Measurements from ENCODE around the gene MLC1. TPM values are rescaled to one million over a fixed set of nuclear protein-coding genes. Genes with fewer than 3 reads are reported as not detected.

The MLC1 gene
- total RNA-seq, 2 donors from 2014 or later = not detected

DNA sequence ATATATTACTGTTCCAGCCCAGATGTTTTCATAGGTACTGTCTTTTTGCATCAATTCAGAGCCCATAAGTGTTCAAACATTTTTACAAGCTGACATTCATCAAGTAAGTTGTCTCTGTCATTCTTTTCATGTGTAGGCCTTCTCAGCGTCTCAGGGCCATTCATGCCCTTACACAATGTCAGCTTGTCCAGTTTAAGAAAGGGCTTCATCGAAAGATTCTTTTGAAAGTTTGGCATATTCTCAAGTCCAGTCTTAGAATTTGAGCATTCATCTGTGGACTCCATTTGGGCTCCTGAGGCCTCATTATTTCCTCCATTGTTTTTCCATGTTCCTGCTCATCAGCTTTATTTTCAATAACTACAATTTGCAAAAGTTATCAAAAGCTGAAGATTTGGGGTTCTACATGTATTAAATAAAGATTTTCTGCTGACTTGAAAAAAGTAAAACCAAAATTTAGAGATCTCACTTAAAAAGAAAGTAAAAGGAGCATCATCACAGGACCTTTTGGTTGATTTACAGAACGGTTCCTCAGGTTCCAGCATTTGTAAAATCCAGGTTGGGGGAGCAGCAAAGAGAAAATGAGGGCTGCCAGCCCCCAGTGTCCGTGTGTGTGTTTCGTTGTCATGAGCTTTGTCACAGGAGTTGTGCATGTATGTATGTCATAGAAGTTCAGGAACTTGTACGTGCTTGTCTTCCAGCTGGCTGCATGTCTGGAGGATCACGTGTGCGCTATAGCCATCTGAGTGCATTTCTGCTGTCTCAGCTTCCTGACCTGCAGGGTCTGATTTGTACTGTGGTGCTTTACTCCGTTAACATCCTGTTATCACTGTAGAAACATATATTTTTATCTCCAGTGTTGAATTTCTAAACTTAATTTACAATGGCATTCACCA is 20.2 kb upstream of the MLC1 start:
- WGBS, 2 donors = 48 to 72% methylated on average over 9 of the region's 9 CpGs
- no peaks in the 10 kb centered on the region for H3K9me3 ChIP-seq
- ATAC-seq = no peak
- intact Hi-C loops (cut with DNase I) = no loop called here
- H3K4me1 ChIP-seq = no peaks in the 10 kb centered on the region
- no peak for TF ChIP-seq CTCF (IDR thresholded peaks at IDR 0.05)
- TF ChIP-seq POLR2A (IDR thresholded peaks at IDR 0.05) = no peak
- H3K27me3 ChIP-seq = no peaks in the 10 kb centered on the region
- peak in 1 of 4 donors; percentile 22 for DNase-seq
- no peak overlapping the region for H3K4me3 ChIP-seq
- no peaks in the 10 kb centered on the region for H3K36me3 ChIP-seq (replicated peaks in 1 of 2; ENCODE audit: insufficient read depth in 1 of 2, low read depth in 2 of 2)
- H3K27ac ChIP-seq = no peak overlapping the region

DNA sequence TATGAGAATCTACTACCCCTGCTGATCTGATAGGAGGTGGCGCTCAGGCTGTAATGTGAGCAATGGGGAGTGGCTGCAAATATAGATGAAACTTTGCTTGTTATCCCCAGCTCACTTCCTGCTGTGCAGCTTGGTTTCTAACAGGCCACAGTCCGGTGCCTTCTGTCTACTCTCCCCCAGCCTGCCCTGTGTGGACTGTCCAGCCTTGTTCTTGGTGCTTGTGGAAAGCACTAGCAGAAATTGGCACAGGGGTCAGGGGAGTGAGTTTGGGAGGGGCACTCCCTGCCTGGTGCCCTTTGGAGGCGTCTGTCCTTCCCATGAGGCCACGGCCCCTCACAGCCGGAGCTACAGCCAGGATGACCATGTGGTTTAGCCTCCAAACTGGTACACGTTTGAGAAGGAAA is 18.9 kb upstream of the MLC1 start:
- no peak for DNase-seq

DNA sequence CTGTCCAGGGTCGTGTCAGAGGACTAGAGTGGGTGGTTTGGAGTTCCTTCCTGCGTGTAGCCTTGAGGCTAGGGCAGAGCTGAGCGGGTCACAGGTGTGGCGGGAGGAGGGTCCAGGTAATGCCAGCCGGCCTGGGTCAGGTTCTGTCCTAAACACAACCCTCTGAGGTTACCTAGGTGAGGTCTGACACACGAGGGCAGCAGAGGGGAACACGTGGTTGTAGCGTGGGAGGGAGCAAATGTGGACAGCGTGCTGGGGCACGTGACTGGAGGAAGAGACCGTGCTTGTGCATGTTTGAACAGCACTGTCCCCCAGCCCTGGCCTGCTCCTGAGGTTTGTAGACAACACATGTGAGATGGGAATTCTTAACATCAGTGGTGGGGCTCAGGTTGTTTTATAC is 17.7 kb upstream of the MLC1 start:
- ATAC-seq = peak; percentile 35
- intact Hi-C loops (cut with DNase I) = no loop called here

More for the DNA sequence above, 18.9 kb upstream of the MLC1 start:
- no peaks in the 10 kb centered on the region for H3K36me3 ChIP-seq (replicated peaks in 1 of 2; ENCODE audit: insufficient read depth in 1 of 2, low read depth in 2 of 2)
- no peaks in the 10 kb centered on the region for H3K27me3 ChIP-seq
- intact Hi-C loops (cut with DNase I) = no loop called here
- no peaks in the 10 kb centered on the region for H3K4me1 ChIP-seq
- 70 to 77% methylated on average over 6 of the region's 6 CpGs for WGBS, 2 donors
- no peak overlapping the region for H3K4me3 ChIP-seq
- ATAC-seq = no peak
- no peak for TF ChIP-seq POLR2A (IDR thresholded peaks at IDR 0.05)
- TF ChIP-seq CTCF (IDR thresholded peaks at IDR 0.05) = no peak
- H3K27ac ChIP-seq = no peak overlapping the region
- H3K9me3 ChIP-seq = no peaks in the 10 kb centered on the region

GRCh38 chr22:50101870-50102565 is 16.8 kb upstream of the MLC1 start:
- ATAC-seq (no peak), DNase-seq (no peak)
- H3K4me3 ChIP-seq = no peak overlapping the region
- H3K27ac ChIP-seq = no peak overlapping the region
- H3K36me3 ChIP-seq (replicated peaks in 1 of 2; ENCODE audit: insufficient read depth in 1 of 2, low read depth in 2 of 2) = no peaks in the 10 kb centered on the region
- no peaks in the 10 kb centered on the region for H3K4me1 ChIP-seq
- intact Hi-C loops (cut with DNase I) = no loop called here
- H3K27me3 ChIP-seq = no peaks in the 10 kb centered on the region
- WGBS, 2 donors = 77 to 93% methylated on average over 10 of the region's 10 CpGs
- TF ChIP-seq POLR2A (IDR thresholded peaks at IDR 0.05) (no peak), CTCF (IDR thresholded peaks at IDR 0.05) (no peak)
- no peaks in the 10 kb centered on the region for H3K9me3 ChIP-seq

More for the DNA sequence above, 17.7 kb upstream of the MLC1 start:
- H3K4me1 ChIP-seq = no peaks in the 10 kb centered on the region
- H3K9me3 ChIP-seq = no peaks in the 10 kb centered on the region
- WGBS, 2 donors = 36 to 38% methylated on average over 11 of the region's 11 CpGs
- no peaks in the 10 kb centered on the region for H3K36me3 ChIP-seq (replicated peaks in 1 of 2; ENCODE audit: insufficient read depth in 1 of 2, low read depth in 2 of 2)
- no peak overlapping the region for H3K4me3 ChIP-seq
- H3K27ac ChIP-seq = no peak overlapping the region
- peak in 1 of 4 donors; percentile 19 for DNase-seq
- no peaks in the 10 kb centered on the region for H3K27me3 ChIP-seq
- TF ChIP-seq CTCF (IDR thresholded peaks at IDR 0.05) = no peak
- TF ChIP-seq POLR2A (IDR thresholded peaks at IDR 0.05) = no peak

Measured in body of pancreas (tissue), 4 donors.